NCI-H510A (cell line): ENCODE measurements around the gene PCCA.
"Not testable (repeated sequence)": the region's sequence is repeated elsewhere in the genome, so short reads cannot be mapped to it uniquely, and the experiment has no call there.

Source experiments
- DNase-seq: peaks from one replicate; lab custom pipeline; 2025; lab: John Stamatoyannopoulos, UW

The PCCA gene

GRCh38 chr13:100512422-100512821, 423.5 kb downstream of the PCCA start:
- no peak for DNase-seq

GRCh38 chr13:100513171-100513570, 424.3 kb downstream of the PCCA start:
- DNase-seq = no peak

- DNase-seq = no peak
These were observed 425.2 kb downstream of the PCCA start for GRCh38 chr13:100513987-100514670.

- DNase-seq = peak; percentile 17
These were observed 426.0 kb downstream of the PCCA start for GRCh38 chr13:100514788-100515409.

- DNase-seq = no peak
These were observed 426.5 kb downstream of the PCCA start for GRCh38 chr13:100515410-100515800.

- no peak for DNase-seq
These were observed 428.2 kb downstream of the PCCA start for GRCh38 chr13:100517135-100517534.

- DNase-seq = no peak
These were observed 428.8 kb downstream of the PCCA start for GRCh38 chr13:100517728-100518127.

GRCh38 chr13:100518394-100519062, 429.6 kb downstream of the PCCA start:
- DNase-seq = no peak

GRCh38 chr13:100519626-100520025, 430.7 kb downstream of the PCCA start:
- no peak for DNase-seq

GRCh38 chr13:100520936-100521850, 432.3 kb downstream of the PCCA start:
- no peak for DNase-seq

- DNase-seq = no peak
These were observed 433.1 kb downstream of the PCCA start for GRCh38 chr13:100521851-100522617.

GRCh38 chr13:100522618-100523309, 433.9 kb downstream of the PCCA start:
- DNase-seq = no peak

GRCh38 chr13:100523411-100523810, 434.5 kb downstream of the PCCA start:
- no peak for DNase-seq

GRCh38 chr13:100523981-100524386, 435.1 kb downstream of the PCCA start:
- no peak for DNase-seq

- DNase-seq = not testable (repeated sequence)
These were observed 435.8 kb downstream of the PCCA start for GRCh38 chr13:100524688-100525087.

- no peak for DNase-seq
These were observed 436.8 kb downstream of the PCCA start for GRCh38 chr13:100525453-100526317.

- DNase-seq = no peak
These were observed 437.6 kb downstream of the PCCA start for GRCh38 chr13:100526318-100527000.

- DNase-seq = no peak
These were observed 438.8 kb downstream of the PCCA start for GRCh38 chr13:100527644-100528043.

GRCh38 chr13:100528353-100528752, 439.5 kb downstream of the PCCA start:
- no peak for DNase-seq
